ACC112 (cell line): Measurements from ENCODE around the gene SLC29A4.
"Not testable (repeated sequence)": the region's sequence is repeated elsewhere in the genome, so short reads cannot be mapped to it uniquely, and the experiment has no call there.

Experiments used
- H2AFZ ChIP-seq: fragments of 200-600 bp; sonication (generic); one replicate; pipeline ENCODE4 v1.6.0; 2017; ENCODE audit warnings: antibody characterized with exemption, low read length; ENCODE audit not compliant: unreplicated experiment
- H3K27ac ChIP-seq: fragments of 200-600 bp; sonication (generic); 2 replicates; pipeline ENCODE4 v1.5.1; 2014; ENCODE audit warnings: low read depth, mild to moderate bottlenecking, antibody characterized with exemption, low read length, moderate library complexity
- H3K27me3 ChIP-seq: fragments of 200-600 bp; sonication (generic); 2 replicates; pipeline ENCODE4 v1.6.1; 2014; ENCODE audit warnings: mild to moderate bottlenecking, antibody characterized with exemption, low read length, moderate library complexity, mixed read lengths; ENCODE audit not compliant: insufficient read depth
- H3K36me3 ChIP-seq: fragments of 200-600 bp; sonication (generic); 2 replicates; pipeline ENCODE4 v1.6.1; 2016; ENCODE audit warnings: mild to moderate bottlenecking, antibody characterized with exemption, low read length, moderate library complexity, mixed read lengths; ENCODE audit not compliant: insufficient read depth
- H3K4me1 ChIP-seq: fragments of 200-600 bp; sonication (generic); one replicate; pipeline ENCODE4 v1.6.1; 2016; ENCODE audit warnings: low read length, mixed read lengths; ENCODE audit not compliant: insufficient read depth, unreplicated experiment, control insufficient read depth
- H3K4me3 ChIP-seq: fragments of 200-600 bp; sonication (generic); 2 replicates; pipeline ENCODE4 v1.5.1; 2014; ENCODE audit warnings: mild to moderate bottlenecking, low read depth, low read length
- H3K79me2 ChIP-seq: fragments of 200-600 bp; sonication (generic); one replicate; pipeline ENCODE4 v1.6.0; 2016; ENCODE audit warnings: low read length; ENCODE audit not compliant: control insufficient read depth, unreplicated experiment, insufficient read depth

The SLC29A4 gene

GRCh38 chr7:5302577-5302976 lies 19.8 kb downstream of the SLC29A4 start:
- Histone ChIP-seq H2AFZ (no peak overlapping the region), H3K4me1 (no peaks in the 10 kb centered on the region), H3K79me2 (no peaks in the 10 kb centered on the region), H3K27ac (no peak overlapping the region), H3K36me3 (no peaks in the 10 kb centered on the region), H3K27me3 (no peaks in the 10 kb centered on the region), H3K4me3 (no peak overlapping the region)

DNA sequence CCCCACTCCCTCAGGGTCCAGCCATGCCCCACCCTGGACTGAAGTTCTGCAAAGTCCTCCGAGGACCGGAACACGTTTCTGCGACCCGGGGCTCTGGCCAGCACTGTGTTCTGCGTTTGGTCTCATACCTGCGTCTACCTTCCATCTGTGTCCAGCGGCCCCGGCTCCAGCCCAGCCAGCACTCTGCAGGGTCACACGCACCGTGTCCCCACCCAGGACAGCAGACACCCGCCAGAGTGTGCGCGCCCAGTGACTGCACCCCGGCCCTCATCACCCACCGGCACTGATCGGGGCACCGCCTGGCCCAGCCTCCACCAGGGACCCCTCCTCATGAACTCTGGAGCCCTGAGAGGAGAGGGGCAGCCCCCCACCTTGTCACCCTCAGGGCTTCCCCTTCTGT lies 20.3 kb downstream of the SLC29A4 start:
- Histone ChIP-seq H3K79me2 (no peaks in the 10 kb centered on the region), H3K36me3 (no peaks in the 10 kb centered on the region), H3K27me3 (no peaks in the 10 kb centered on the region), H2AFZ (no peak overlapping the region), H3K4me1 (no peaks in the 10 kb centered on the region), H3K4me3 (no peak overlapping the region), H3K27ac (no peak overlapping the region)

- no peaks in the 10 kb centered on the region for H3K36me3 ChIP-seq
- no peak overlapping the region for H3K27ac ChIP-seq
- no peaks in the 10 kb centered on the region for H3K4me1 ChIP-seq
- no peak overlapping the region for H3K4me3 ChIP-seq
- no peaks in the 10 kb centered on the region for H3K27me3 ChIP-seq
- no peaks in the 10 kb centered on the region for H3K79me2 ChIP-seq
- H2AFZ ChIP-seq: no peak overlapping the region
Observed at GRCh38 chr7:5303591-5304505, 21.1 kb downstream of the SLC29A4 start.

DNA sequence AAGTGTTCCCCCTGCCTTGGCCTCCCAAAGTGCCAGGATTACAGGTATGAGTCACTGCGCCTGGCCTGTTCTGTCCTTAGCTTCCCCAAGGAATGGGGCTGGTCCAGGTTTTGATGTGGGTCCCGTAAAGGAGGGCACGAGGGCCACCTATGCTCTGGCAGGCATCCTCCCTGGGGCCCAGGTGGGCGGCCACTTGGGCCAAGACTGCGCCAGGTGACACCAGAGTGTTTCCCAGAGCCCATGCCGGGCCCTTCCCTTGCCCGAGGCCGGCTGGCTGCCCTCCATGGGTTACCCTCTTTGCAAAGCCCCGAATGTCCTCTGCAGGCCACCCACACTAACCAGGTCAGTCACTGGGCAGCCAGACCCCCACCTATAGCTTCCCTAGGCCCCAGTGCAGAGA lies 22.3 kb downstream of the SLC29A4 start:
- H3K4me1 ChIP-seq, H2AFZ ChIP-seq, H3K36me3 ChIP-seq, H3K4me3 ChIP-seq, H3K27me3 ChIP-seq, H3K27ac ChIP-seq, H3K79me2 ChIP-seq: not testable (repeated sequence)

DNA sequence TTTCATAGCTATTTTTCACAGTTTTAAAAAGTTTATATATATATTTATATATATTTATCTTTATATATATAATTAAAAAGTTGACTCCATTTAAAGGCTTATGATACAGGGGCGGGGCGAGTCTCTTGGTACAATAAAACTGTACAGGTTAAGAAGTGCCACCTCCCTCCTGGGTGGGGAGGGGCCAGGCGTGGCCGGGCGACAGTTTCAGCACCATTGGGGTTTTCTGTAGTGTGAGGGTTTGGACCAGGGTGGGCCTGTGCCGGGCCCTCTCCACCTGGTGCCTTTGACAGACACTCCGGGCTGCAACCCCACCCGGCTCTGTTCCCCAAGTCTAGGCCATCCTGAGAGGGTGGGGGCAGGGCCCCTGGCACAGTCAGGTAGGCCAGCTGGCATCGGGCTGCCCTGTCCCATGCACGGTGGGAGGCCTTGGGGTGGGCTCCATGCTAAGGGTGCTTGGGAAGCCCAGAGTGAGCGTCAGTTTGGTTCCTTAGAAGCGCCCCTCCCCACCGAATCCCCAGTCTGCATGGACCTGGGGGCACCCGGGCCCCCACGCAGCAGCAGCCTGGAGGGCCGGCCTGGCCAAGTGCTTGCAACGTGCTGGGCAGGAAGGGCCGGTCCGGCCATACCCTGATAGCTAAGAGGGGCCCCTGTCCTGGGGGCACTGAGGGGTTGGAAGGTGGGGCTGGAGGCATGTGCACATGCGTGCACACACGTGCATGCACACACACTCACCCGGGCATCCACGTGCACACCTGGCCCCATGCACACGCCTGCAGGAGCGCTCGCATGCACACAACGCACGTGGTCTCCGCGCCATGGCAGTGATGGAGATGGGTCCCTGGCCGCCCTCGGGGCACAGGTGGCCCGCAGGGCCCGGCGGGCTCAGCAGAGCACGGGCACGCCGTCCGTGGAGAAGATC lies 24.7 kb downstream of the SLC29A4 start:
- H3K79me2 ChIP-seq, H3K27ac ChIP-seq, H3K27me3 ChIP-seq, H2AFZ ChIP-seq, H3K4me3 ChIP-seq, H3K4me1 ChIP-seq, H3K36me3 ChIP-seq: not testable (repeated sequence)

- Histone ChIP-seq H3K4me1 (no peaks in the 10 kb centered on the region), H3K79me2 (no peaks in the 10 kb centered on the region), H3K36me3 (no peaks in the 10 kb centered on the region; the same call in 1 of the 2 replicates), H2AFZ (no peak overlapping the region), H3K27ac (no peak overlapping the region), H3K4me3 (no peak overlapping the region), H3K27me3 (no peaks in the 10 kb centered on the region)
Observed at GRCh38 chr7:5309146-5309545, 26.4 kb downstream of the SLC29A4 start.

DNA sequence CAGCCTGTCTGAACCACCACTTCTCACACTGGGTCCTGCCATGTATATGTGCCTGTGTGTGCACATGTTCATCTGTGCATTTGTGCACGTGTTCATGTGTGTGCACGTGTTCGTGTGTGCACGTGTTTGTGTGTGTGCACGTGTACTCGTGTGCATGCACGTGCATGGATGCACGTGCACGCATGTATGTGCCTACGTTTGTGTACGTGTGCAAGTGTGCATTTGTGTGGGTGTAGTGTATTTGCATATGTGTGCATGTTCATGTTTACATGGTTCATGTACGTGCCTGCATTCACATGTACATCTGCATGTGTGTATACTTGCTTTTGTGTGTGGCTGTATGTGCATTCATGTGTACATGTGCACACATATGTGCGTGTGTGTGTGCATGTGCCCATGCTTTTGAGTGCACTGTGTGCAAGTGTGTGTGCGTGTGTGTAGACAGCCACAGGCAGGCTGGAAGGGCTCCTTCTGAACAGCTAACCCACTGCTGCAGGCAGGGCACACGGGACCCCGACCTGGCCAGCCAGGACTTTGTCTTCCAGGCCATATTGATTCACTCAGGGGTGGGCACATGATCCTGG lies 28.2 kb downstream of the SLC29A4 start:
- Histone ChIP-seq H2AFZ (no peak overlapping the region), H3K4me3 (no peak overlapping the region), H3K36me3 (peaks cover 4% of the 10 kb centered on the region; the same call in 1 of the 2 replicates), H3K27me3 (no peaks in the 10 kb centered on the region), H3K79me2 (no peaks in the 10 kb centered on the region), H3K27ac (no peak overlapping the region), H3K4me1 (no peaks in the 10 kb centered on the region)

- H3K4me3 ChIP-seq, H3K27ac ChIP-seq, H2AFZ ChIP-seq, H3K4me1 ChIP-seq, H3K79me2 ChIP-seq, H3K36me3 ChIP-seq, H3K27me3 ChIP-seq: not testable (repeated sequence)
Observed at GRCh38 chr7:5312276-5313070, 29.7 kb downstream of the SLC29A4 start.

- H3K79me2 ChIP-seq, H3K27me3 ChIP-seq, H3K4me1 ChIP-seq, H3K4me3 ChIP-seq, H3K27ac ChIP-seq, H3K36me3 ChIP-seq, H2AFZ ChIP-seq: not testable (repeated sequence)
Observed at GRCh38 chr7:5313076-5313885, 30.5 kb downstream of the SLC29A4 start.
